Measurements from ENCODE around the gene ZRSR2. TPM values are rescaled to one million over a fixed set of nuclear protein-coding genes. Genes with fewer than 3 reads are reported as not detected.

The ZRSR2 gene
- polyA plus RNA-seq, 1 donor from 2014 or later = 11.2 TPM

DNA sequence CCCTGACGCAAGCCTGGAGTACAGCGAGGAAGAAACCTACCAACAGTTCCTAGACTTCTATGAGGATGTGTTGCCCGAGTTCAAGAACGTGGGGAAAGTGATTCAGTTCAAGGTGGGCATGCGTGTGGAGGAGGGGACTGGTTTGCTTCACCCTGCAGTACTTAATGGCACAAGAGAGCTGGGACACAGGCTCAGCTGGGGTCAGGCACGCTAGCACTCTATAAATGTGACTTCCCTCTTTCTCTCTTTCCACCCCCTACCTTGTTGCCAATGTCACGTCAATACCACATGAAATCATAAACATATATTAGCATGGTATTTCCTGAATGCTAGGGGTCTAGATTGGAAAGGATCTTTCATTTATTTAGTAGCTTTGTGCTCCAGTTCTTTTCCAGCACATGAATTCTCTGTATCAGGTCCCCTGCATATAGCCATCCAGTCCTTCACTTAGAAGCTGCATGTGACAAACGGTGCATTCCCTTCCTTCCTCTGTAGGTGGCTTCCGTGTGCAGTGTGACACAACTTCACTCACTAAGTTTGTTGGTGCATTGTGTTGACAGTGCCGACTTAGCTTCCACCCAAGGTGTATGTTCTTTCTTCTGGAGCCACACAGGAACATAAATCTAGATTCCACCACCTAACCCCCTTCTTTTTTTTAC lies 25.6 kb downstream of the ZRSR2 start:
- H3K36me3 ChIP-seq (ENCODE audit: insufficient read depth, low read length) = no peaks in the 10 kb centered on the region
- H2AFZ ChIP-seq (ENCODE audit: low read depth, low read length) = no peak overlapping the region
- no peak overlapping the region for H3K27ac ChIP-seq (ENCODE audit: low read length)
- TF ChIP-seq SMC3 (conservative IDR thresholded peaks at IDR 0.05; ENCODE audit: poor library complexity) (peak; percentile 52), TAF1 (IDR thresholded peaks at IDR 0.05; ENCODE audit: low read depth) (no peak), POLR2AphosphoS5 (IDR thresholded peaks at IDR 0.05) (no peak), MXI1 (conservative IDR thresholded peaks at IDR 0.05; ENCODE audit: poor library complexity, severe bottlenecking) (no peak), EZH2 (IDR thresholded peaks at IDR 0.05; ENCODE audit: borderline replicate concordance, insufficient read depth, low read length, poor library complexity, severe bottlenecking) (no peak), EP300 (conservative IDR thresholded peaks at IDR 0.05; ENCODE audit: poor library complexity, severe bottlenecking) (no peak), RAD21 (conservative IDR thresholded peaks at IDR 0.05) (peak; percentile 34)
- TF ChIP-seq, protein P1, sequence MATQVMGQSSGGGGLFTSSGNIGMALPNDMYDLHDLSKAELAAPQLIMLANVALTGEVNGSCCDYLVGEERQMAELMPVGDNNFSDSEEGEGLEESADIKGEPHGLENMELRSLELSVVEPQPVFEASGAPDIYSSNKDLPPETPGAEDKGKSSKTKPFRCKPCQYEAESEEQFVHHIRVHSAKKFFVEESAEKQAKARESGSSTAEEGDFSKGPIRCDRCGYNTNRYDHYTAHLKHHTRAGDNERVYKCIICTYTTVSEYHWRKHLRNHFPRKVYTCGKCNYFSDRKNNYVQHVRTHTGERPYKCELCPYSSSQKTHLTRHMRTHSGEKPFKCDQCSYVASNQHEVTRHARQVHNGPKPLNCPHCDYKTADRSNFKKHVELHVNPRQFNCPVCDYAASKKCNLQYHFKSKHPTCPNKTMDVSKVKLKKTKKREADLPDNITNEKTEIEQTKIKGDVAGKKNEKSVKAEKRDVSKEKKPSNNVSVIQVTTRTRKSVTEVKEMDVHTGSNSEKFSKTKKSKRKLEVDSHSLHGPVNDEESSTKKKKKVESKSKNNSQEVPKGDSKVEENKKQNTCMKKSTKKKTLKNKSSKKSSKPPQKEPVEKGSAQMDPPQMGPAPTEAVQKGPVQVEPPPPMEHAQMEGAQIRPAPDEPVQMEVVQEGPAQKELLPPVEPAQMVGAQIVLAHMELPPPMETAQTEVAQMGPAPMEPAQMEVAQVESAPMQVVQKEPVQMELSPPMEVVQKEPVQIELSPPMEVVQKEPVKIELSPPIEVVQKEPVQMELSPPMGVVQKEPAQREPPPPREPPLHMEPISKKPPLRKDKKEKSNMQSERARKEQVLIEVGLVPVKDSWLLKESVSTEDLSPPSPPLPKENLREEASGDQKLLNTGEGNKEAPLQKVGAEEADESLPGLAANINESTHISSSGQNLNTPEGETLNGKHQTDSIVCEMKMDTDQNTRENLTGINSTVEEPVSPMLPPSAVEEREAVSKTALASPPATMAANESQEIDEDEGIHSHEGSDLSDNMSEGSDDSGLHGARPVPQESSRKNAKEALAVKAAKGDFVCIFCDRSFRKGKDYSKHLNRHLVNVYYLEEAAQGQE (IDR thresholded peaks at IDR 0.05; ENCODE audit: borderline replicate concordance) = no peak
- TF ChIP-seq, protein P2, sequence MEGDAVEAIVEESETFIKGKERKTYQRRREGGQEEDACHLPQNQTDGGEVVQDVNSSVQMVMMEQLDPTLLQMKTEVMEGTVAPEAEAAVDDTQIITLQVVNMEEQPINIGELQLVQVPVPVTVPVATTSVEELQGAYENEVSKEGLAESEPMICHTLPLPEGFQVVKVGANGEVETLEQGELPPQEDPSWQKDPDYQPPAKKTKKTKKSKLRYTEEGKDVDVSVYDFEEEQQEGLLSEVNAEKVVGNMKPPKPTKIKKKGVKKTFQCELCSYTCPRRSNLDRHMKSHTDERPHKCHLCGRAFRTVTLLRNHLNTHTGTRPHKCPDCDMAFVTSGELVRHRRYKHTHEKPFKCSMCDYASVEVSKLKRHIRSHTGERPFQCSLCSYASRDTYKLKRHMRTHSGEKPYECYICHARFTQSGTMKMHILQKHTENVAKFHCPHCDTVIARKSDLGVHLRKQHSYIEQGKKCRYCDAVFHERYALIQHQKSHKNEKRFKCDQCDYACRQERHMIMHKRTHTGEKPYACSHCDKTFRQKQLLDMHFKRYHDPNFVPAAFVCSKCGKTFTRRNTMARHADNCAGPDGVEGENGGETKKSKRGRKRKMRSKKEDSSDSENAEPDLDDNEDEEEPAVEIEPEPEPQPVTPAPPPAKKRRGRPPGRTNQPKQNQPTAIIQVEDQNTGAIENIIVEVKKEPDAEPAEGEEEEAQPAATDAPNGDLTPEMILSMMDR (IDR thresholded peaks at IDR 0.05; ENCODE audit: poor library complexity, severe bottlenecking) = peak; percentile 45
- no peak overlapping the region for H3K4me3 ChIP-seq (ENCODE audit: low read length)
- no peaks in the 10 kb centered on the region for H3K9me3 ChIP-seq (ENCODE audit: low read length)
- no peak overlapping the region for H3K4me2 ChIP-seq (ENCODE audit: low read length)
- H3F3A ChIP-seq (ENCODE audit: insufficient read depth, low read length, poor library complexity, severe bottlenecking) = no peaks in the 10 kb centered on the region
- no peaks in the 10 kb centered on the region for H3K27me3 ChIP-seq (ENCODE audit: insufficient read depth, low read depth, low read length)
- H3K79me2 ChIP-seq (replicated peaks; ENCODE audit: insufficient read depth, low read length) = no peaks in the 10 kb centered on the region
- H3K9me2 ChIP-seq (ENCODE audit: insufficient read depth, low read length) = no peaks in the 10 kb centered on the region
- no peaks in the 10 kb centered on the region for H4K20me1 ChIP-seq (ENCODE audit: insufficient read depth)
- no peak overlapping the region for H3K9ac ChIP-seq (ENCODE audit: low read length)

DNA sequence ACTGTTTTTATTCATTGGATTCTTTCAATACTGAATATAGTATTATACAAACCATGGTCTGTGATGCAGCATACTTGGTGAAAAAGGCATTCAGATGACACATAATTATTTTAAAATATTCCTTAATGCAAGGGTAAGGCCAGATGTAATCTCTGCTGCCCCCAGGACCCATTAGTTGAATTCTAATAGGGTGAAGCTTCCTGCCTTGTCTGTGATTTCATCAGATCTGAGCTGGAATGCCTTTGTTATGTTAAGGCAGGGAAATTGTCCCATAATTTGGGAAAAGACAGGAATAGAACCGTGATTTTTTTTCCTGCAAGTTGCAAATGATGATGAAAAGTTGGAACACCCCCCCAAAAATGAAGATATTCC lies 26.1 kb downstream of the ZRSR2 start:
- Histone ChIP-seq H4K20me1 (ENCODE audit: insufficient read depth) (no peaks in the 10 kb centered on the region), H2AFZ (ENCODE audit: low read depth, low read length) (no peak overlapping the region), H3K9me2 (ENCODE audit: insufficient read depth, low read length) (no peaks in the 10 kb centered on the region), H3K4me2 (ENCODE audit: low read length) (no peak overlapping the region), H3K9ac (ENCODE audit: low read length) (no peak overlapping the region), H3K79me2 (replicated peaks; ENCODE audit: insufficient read depth, low read length) (no peaks in the 10 kb centered on the region), H3K36me3 (ENCODE audit: insufficient read depth, low read length) (no peaks in the 10 kb centered on the region), H3F3A (ENCODE audit: insufficient read depth, low read length, poor library complexity, severe bottlenecking) (no peaks in the 10 kb centered on the region), H3K27me3 (ENCODE audit: insufficient read depth, low read depth, low read length) (no peaks in the 10 kb centered on the region), H3K4me3 (ENCODE audit: low read length) (no peak overlapping the region), H3K27ac (ENCODE audit: low read length) (no peak overlapping the region), H3K9me3 (ENCODE audit: low read length) (no peaks in the 10 kb centered on the region)
- TF ChIP-seq POLR2AphosphoS5 (IDR thresholded peaks at IDR 0.05) = no peak
- TF ChIP-seq TAF1 (IDR thresholded peaks at IDR 0.05; ENCODE audit: low read depth) = no peak
- no peak for TF ChIP-seq RAD21 (conservative IDR thresholded peaks at IDR 0.05)
- TF ChIP-seq MXI1 (conservative IDR thresholded peaks at IDR 0.05; ENCODE audit: poor library complexity, severe bottlenecking) = no peak
- no peak for TF ChIP-seq EZH2 (IDR thresholded peaks at IDR 0.05; ENCODE audit: borderline replicate concordance, insufficient read depth, low read length, poor library complexity, severe bottlenecking)
- no peak for TF ChIP-seq SMC3 (conservative IDR thresholded peaks at IDR 0.05; ENCODE audit: poor library complexity)

Measured in neural cell (in vitro differentiated cells).